Left lung (tissue), 10 donors: ENCODE data around the gene DNMT3A. TPM values are rescaled to one million over a fixed set of nuclear protein-coding genes. Genes with fewer than 3 reads are reported as not detected.

Experiments
- ATAC-seq: fragments of 200-7000 bp; cut with Tn5 transposase; one replicate; pipeline ENCODE4 v1.9.1; 2020; ENCODE audit warnings: moderate library complexity
- DNase-seq, 4 donors: peaks; one replicate each; pipeline ENCODE4 v3.0.0-alpha.2; 2013 to 2020
- H3K27ac ChIP-seq, 2 donors: fragments of 200-600 bp; sonication (generic) in 1 of 2; one replicate each; pipeline versions ENCODE4 v1.5.0 to v1.8.0; 2020 to 2021
- H3K27me3 ChIP-seq, 2 donors: fragments of 200-600 bp; sonication (generic) in 1 of 2; one replicate each; pipeline versions ENCODE4 v1.5.0 to v1.8.0; 2020 to 2021
- H3K36me3 ChIP-seq, 2 donors: fragments of 200-600 bp; sonication (generic) in 1 of 2; one replicate each; pipeline versions ENCODE4 v1.5.0 to v1.8.0; 2020 to 2021
- H3K4me1 ChIP-seq, 2 donors: fragments of 200-600 bp; one replicate each; pipeline ENCODE4 v1.8.0; 2021
- H3K4me3 ChIP-seq, 2 donors: fragments of 200-600 bp; sonication (generic) in 1 of 2; one replicate each; pipeline versions ENCODE4 v1.5.0 to v1.8.0; 2020 to 2021; ENCODE audit warnings: mild to moderate bottlenecking in 1 of 2
- H3K9me3 ChIP-seq, 2 donors: fragments of 200-600 bp; sonication (generic) in 1 of 2; one replicate each; pipeline versions ENCODE4 v1.5.0 to v1.8.0; 2020 to 2021
- CTCF ChIP-seq, 2 donors: fragments of 200-600 bp; sonication (generic) in 1 of 2; IDR thresholded peaks; one replicate each; pipeline versions ENCODE4 v1.5.0 to v1.8.0; 2021; ENCODE audit warnings: antibody characterized with exemption in 2 of 2
- intact Hi-C, 2 donors: fragments of 100-400 bp; cut with DNase I; formaldehyde crosslinking; loops; one replicate each; pipeline versions ENCODE4 v1.11.2 to v1.14.2; 2022
- polyA plus RNA-seq, 6 donors: library from polyadenylated mRNA; unstranded; fragments of 120-200 nt; gene quantifications; one replicate each; pipeline ENCODE4 v1.2.1, GENCODE V29; 2013; ENCODE audit not compliant: insufficient read length in 6 of 6
- total RNA-seq, 2 donors: library from RNA; stranded (reverse); fragmentation: NEBNext Ultra II Directional; extraction: Animal tissue kit (Norgen Biotek cat#: 25700); gene quantifications; one replicate each; pipeline ENCODE4 v1.2.1, GENCODE V29; 2021
- donor health status: DM: no; HTN: yes; CAD: no.
- donor health status: DM: no; HTN: no; CAD: no.

DNMT3A gene
- total and polyA plus RNA-seq, 8 donors = 37.5 to 123 (median 100) TPM

GRCh38 chr2:25241452-25241851, 100.3 kb downstream of the DNMT3A start:
- no peak overlapping the region for H3K27ac ChIP-seq
- ATAC-seq (no peak), DNase-seq (no peak)
- H3K27me3 ChIP-seq = no peaks in the 10 kb centered on the region
- H3K9me3 ChIP-seq = no peaks in the 10 kb centered on the region
- TF ChIP-seq CTCF (IDR thresholded peaks at IDR 0.05) = no peak
- intact Hi-C loops = no loop called here
- H3K36me3 ChIP-seq = peaks cover 0 to 100% of the 10 kb centered on the region in 2 donors
- H3K4me3 ChIP-seq = no peak overlapping the region
- no peaks in the 10 kb centered on the region for H3K4me1 ChIP-seq

GRCh38 chr2:25240636-25241035, 101.1 kb downstream of the DNMT3A start:
- Histone ChIP-seq H3K27ac (no peak overlapping the region), H3K4me1 (no peaks in the 10 kb centered on the region), H3K9me3 (no peaks in the 10 kb centered on the region), H3K27me3 (no peaks in the 10 kb centered on the region), H3K4me3 (no peak overlapping the region), H3K36me3 (peaks cover 0 to 100% of the 10 kb centered on the region in 2 donors)
- DNase-seq (peak in 2 of 4 donors; percentile 43 to 64), ATAC-seq (no peak)
- intact Hi-C loops = no loop called here
- TF ChIP-seq CTCF (IDR thresholded peaks at IDR 0.05) = no peak

GRCh38 chr2:25238920-25239319, 102.8 kb downstream of the DNMT3A start:
- no peaks in the 10 kb centered on the region for H3K9me3 ChIP-seq
- H3K27ac ChIP-seq = no peak overlapping the region
- intact Hi-C loops = no loop called here
- TF ChIP-seq CTCF (IDR thresholded peaks at IDR 0.05) = no peak
- H3K27me3 ChIP-seq = no peaks in the 10 kb centered on the region
- H3K4me1 ChIP-seq = no peaks in the 10 kb centered on the region
- peaks cover 0 to 100% of the 10 kb centered on the region in 2 donors for H3K36me3 ChIP-seq
- H3K4me3 ChIP-seq = no peak overlapping the region
- ATAC-seq = no peak
- no peak for DNase-seq

GRCh38 chr2:25237764-25238163, 104.0 kb downstream of the DNMT3A start:
- DNase-seq = no peak
- Histone ChIP-seq H3K4me3 (no peak overlapping the region), H3K27me3 (no peaks in the 10 kb centered on the region), H3K27ac (no peak overlapping the region), H3K36me3 (peaks cover 0 to 100% of the 10 kb centered on the region in 2 donors), H3K4me1 (no peaks in the 10 kb centered on the region), H3K9me3 (no peaks in the 10 kb centered on the region)
- intact Hi-C loops = no loop called here
- no peak for TF ChIP-seq CTCF (IDR thresholded peaks at IDR 0.05)
- no peak for ATAC-seq

GRCh38 chr2:25236736-25237135, 105.0 kb downstream of the DNMT3A start:
- no peak overlapping the region for H3K27ac ChIP-seq
- no peak overlapping the region for H3K4me3 ChIP-seq
- no peak for TF ChIP-seq CTCF (IDR thresholded peaks at IDR 0.05)
- intact Hi-C loops = no loop called here
- DNase-seq (no peak), ATAC-seq (no peak)
- H3K4me1 ChIP-seq = no peaks in the 10 kb centered on the region
- H3K27me3 ChIP-seq = no peaks in the 10 kb centered on the region
- H3K9me3 ChIP-seq = no peaks in the 10 kb centered on the region
- peaks cover 0 to 100% of the 10 kb centered on the region in 2 donors for H3K36me3 ChIP-seq
